T-cell (primary cell): Measurements from ENCODE around the gene PILRA. TPM values are rescaled to one million over a fixed set of nuclear protein-coding genes. Genes with fewer than 3 reads are reported as not detected.
"Not testable (repeated sequence)": the region's sequence is repeated elsewhere in the genome, so short reads cannot be mapped to it uniquely, and the experiment has no call there.

ENCODE experiments used
- ATAC-seq, 4 experiments: fragments of 200-7000 bp in 3 of 4; fragments of 150-1000 bp in 1 of 4; cut with Tn5 transposase; replicated peaks in 1 of 4; 1 replicate in 3 of 4; 2 replicates in 1 of 4; pipeline ENCODE4 v1.10.0; 2021; ENCODE audit warnings: moderate library complexity in 3 of 4, mild to moderate bottlenecking in 2 of 4, moderate number of reproducible peaks in 1 of 4
- CTCF ChIA-PET, 2 donors: fragments of 300-600 bp; sonication (Branson Sonifier 250); formaldehyde crosslinking; loops; one replicate each; lab custom pipeline; 2022; ENCODE audit warnings: antibody characterized with exemption in 2 of 2; lab: Charles Lee
- POLR2A ChIA-PET, 2 donors: fragments of 300-600 bp; sonication (Branson Sonifier 250); formaldehyde crosslinking; loops; one replicate each; lab custom pipeline; 2022; ENCODE audit warnings: antibody characterized with exemption in 2 of 2; lab: Charles Lee
- DNase-seq, 35 experiments: peaks; one replicate each; pipeline versions ENCODE4 v3.0.0 to v3.0.0-alpha.2; 2013 to 2023
- H3K27ac ChIP-seq: one replicate; pipeline ENCODE4 v1.5.1; 2013; ENCODE audit warnings: low read length
- H3K27me3 ChIP-seq, 2 experiments: replicated peaks in 1 of 2; 1 replicate in 1 of 2; 2 replicates in 1 of 2; pipeline versions ENCODE4 v1.6.1 to v1.7.0; 2013; ENCODE audit warnings: low read length in 1 of 2, mixed read lengths in 1 of 2; ENCODE audit not compliant: control insufficient read depth in 2 of 2, insufficient read depth in 2 of 2; ENCODE audit errors: extremely low read depth in 1 of 2
- H3K36me3 ChIP-seq, 2 donors: 1 replicate in 1 of 2; 2 replicates in 1 of 2; pipeline versions ENCODE4 v1.6.1 to v1.7.0; 2013; ENCODE audit warnings: low read length in 1 of 2; ENCODE audit not compliant: control insufficient read depth in 2 of 2, insufficient read depth in 1 of 2; ENCODE audit errors: extremely low read depth in 1 of 2
- H3K4me1 ChIP-seq, 2 experiments: 1 replicate in 1 of 2; 2 replicates in 1 of 2; pipeline versions ENCODE4 v1.6.1 to v1.7.0; 2013; ENCODE audit warnings: low read length in 2 of 2, mixed read lengths in 1 of 2; ENCODE audit not compliant: insufficient read depth in 2 of 2, control insufficient read depth in 1 of 2; ENCODE audit errors: extremely low read depth in 1 of 2
- H3K4me3 ChIP-seq, 2 donors: 1 replicate in 1 of 2; 2 replicates in 1 of 2; pipeline versions ENCODE4 v1.5.1 to v1.7.0; 2013; ENCODE audit warnings: mild to moderate bottlenecking in 2 of 2, low read length in 1 of 2, moderate library complexity in 1 of 2; ENCODE audit not compliant: control insufficient read depth in 1 of 2; ENCODE audit errors: extremely low read depth in 1 of 2
- H3K9me3 ChIP-seq: 2 replicates; pipeline ENCODE4 v1.7.0; 2013
- H3K27ac Mint-ChIP-seq, 2 donors: one replicate each; pipeline ENCODE4 v1.8.0; 2020 to 2021; ENCODE audit warnings: mild to moderate bottlenecking in 2 of 2, mixed read lengths in 2 of 2
- H3K27me3 Mint-ChIP-seq, 2 donors: one replicate each; pipeline ENCODE4 v1.8.0; 2021 to 2022; ENCODE audit warnings: mixed read lengths in 2 of 2
- H3K36me3 Mint-ChIP-seq: one replicate; pipeline ENCODE4 v1.8.0; 2021; ENCODE audit warnings: mixed read lengths
- H3K4me1 Mint-ChIP-seq, 3 donors: one replicate each; pipeline ENCODE4 v1.8.0; 2020 to 2022; ENCODE audit warnings: mixed read lengths in 3 of 3, mild to moderate bottlenecking in 1 of 3
- H3K4me3 Mint-ChIP-seq, 3 donors: one replicate each; pipeline ENCODE4 v1.8.0; 2020 to 2022; ENCODE audit warnings: mild to moderate bottlenecking in 3 of 3, mixed read lengths in 3 of 3, moderate library complexity in 3 of 3
- H3K9me3 Mint-ChIP-seq, 3 donors: one replicate each; pipeline ENCODE4 v1.8.0; 2020 to 2022; ENCODE audit warnings: mixed read lengths in 3 of 3
- WGBS: methylation state at CpG from one replicate; pipeline ENCODE4 v1.1.5; 2013; ENCODE audit warnings: missing lambda C conversion rate; ENCODE audit not compliant: insufficient coverage; 5-methylcytosine and 5-hydroxymethylcytosine counted together
- total RNA-seq, 35 experiments: library from RNA in 6 of 35; stranded (reverse) in 6 of 35; fragments of 120-200 nt in 1 of 35; gene quantifications; one replicate each; pipeline versions ENCODE4 v1.2.1 to v1.2.4 and lab custom pipeline; 2013 to 2026

Gene PILRA
- total RNA-seq, 5 donors from 2014 or later (not counting 1 experiment from before 2014, with no cell fraction given) = 3.7 to 19.3 (median 7.1) TPM

DNA sequence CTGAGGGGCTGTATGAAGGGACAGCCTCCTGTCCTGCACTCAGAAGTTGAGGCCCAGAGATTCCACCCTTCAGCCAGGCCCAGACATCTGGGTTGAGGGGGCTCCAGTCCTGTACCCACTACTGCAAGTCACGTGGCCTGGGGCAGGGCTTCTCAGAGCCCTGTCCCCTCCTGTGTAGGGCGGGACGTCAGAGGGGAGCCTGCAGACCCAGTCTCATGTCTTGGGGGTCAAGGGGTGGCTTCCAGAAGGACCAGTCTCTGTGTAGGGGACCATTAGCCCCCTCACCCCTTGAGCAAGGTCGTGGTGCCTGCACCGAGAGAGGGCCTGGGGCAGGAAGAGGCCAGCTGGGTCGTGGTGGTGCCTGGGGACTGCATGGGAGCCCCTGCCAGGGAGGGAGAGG is 593 bp upstream of the PILRA start:
- Mint-ChIP-seq H3K27ac (peak overlapping the region in 1 of 2 donors; percentile 61), H3K9me3 (no peaks in the 10 kb centered on the region), H3K4me3 (no peak overlapping the region)

DNA sequence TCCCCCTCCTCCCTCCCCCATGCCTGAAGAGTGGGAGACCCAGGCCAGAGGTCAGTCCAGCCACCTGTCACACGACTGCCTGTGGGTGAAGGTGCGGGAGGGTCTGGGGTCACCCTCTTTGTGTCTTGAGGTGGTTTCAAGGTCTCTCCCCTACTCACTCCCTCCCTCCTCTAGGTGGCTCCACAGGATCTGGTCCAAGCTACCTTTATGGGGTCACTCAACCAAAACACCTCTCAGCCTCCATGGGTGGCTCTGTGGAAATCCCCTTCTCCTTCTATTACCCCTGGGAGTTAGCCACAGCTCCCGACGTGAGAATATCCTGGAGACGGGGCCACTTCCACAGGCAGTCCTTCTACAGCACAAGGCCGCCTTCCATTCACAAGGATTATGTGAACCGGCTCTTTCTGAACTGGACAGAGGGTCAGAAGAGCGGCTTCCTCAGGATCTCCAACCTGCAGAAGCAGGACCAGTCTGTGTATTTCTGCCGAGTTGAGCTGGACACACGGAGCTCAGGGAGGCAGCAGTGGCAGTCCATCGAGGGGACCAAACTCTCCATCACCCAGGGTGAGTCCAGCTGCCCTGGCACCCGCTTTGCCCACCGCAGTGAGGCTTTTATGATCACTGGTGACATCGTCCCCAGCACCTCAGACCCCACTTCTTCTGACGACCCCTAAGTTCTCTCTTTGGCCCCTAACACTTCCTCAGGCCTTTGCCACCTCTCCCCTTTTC is 747 bp downstream of the PILRA start:
- H3K36me3 ChIP-seq, CTCF ChIA-PET, ATAC-seq, H3K9me3 Mint-ChIP-seq, H3K27me3 Mint-ChIP-seq, H3K9me3 ChIP-seq, POLR2A ChIA-PET, H3K27ac Mint-ChIP-seq, H3K27ac ChIP-seq, H3K4me3 ChIP-seq, H3K4me3 Mint-ChIP-seq, H3K27me3 ChIP-seq, DNase-seq, H3K36me3 Mint-ChIP-seq: not testable (repeated sequence)
- WGBS = 85% methylated on average over 11 of the region's 15 CpGs
- H3K4me1 Mint-ChIP-seq = peaks cover 9 to 16% (median 12%) of the 10 kb centered on the region in 3 donors
- peaks cover 0 to 26% of the 10 kb centered on the region in 2 experiments for H3K4me1 ChIP-seq

More for the DNA sequence above, 593 bp upstream of the PILRA start:
- no peaks in the 10 kb centered on the region for H3K27me3 ChIP-seq
- H3K9me3 ChIP-seq = no peaks in the 10 kb centered on the region
- H3K27ac ChIP-seq = peak overlapping the region; percentile 34
- Mint-ChIP-seq H3K36me3 (peaks cover under 1% of the 10 kb centered on the region), H3K27me3 (no peaks in the 10 kb centered on the region), H3K4me1 (peaks cover 10 to 24% (median 15%) of the 10 kb centered on the region in 3 donors)
- ATAC-seq (peak in 1 of 4 experiments; percentile 27), DNase-seq (no peak)
- WGBS = 70% methylated on average over 6 of the region's 6 CpGs
- ChIA-PET POLR2A (no interaction called here), CTCF (no interaction called here)
- peaks cover 3 to 8% of the 10 kb centered on the region in 2 donors for H3K36me3 ChIP-seq
- peaks cover 0 to 30% of the 10 kb centered on the region in 2 experiments for H3K4me1 ChIP-seq
- no peak overlapping the region for H3K4me3 ChIP-seq

DNA sequence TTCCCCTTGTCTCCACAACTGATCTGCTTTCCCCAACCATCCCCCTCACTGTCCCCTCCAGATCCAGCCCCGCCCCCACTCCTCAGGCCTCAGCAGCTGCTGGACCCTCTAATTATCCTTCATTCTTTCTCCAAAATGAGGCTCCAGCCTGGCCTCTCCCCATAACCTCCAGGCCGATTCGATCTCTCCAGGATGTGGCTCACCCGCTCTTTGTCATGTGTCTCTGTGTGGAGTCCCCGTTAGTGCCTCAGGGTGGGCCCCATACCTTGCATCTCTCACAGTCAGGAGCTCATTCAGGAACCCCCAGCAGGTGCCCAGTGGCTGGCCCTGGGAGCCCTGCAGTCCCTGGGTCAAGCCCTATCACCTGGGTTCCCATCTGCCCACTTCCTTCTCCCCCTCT is 1.3 kb downstream of the PILRA start:
- Mint-ChIP-seq H3K27me3 (no peaks in the 10 kb centered on the region), H3K4me3 (no peak overlapping the region), H3K4me1 (peaks cover 9 to 15% (median 12%) of the 10 kb centered on the region in 3 donors), H3K9me3 (no peaks in the 10 kb centered on the region), H3K27ac (no peak overlapping the region), H3K36me3 (no peaks in the 10 kb centered on the region)
- Histone ChIP-seq H3K4me1 (peaks cover 0 to 24% of the 10 kb centered on the region in 2 experiments), H3K27ac (no peak overlapping the region), H3K4me3 (no peak overlapping the region), H3K27me3 (no peaks in the 10 kb centered on the region), H3K9me3 (no peaks in the 10 kb centered on the region), H3K36me3 (no peaks in the 10 kb centered on the region)
- POLR2A ChIA-PET = interaction anchor here in 1 of 2 donors (0.6 kb wide), 1 partner anchor 47 kb away, joined by 3 read pairs; no protein-coding TSS in a partner anchor
- DNase-seq = no peak
- no peak for ATAC-seq
- 49% methylated on average over 5 of the region's 5 CpGs for WGBS
- CTCF ChIA-PET = no interaction called here

DNA sequence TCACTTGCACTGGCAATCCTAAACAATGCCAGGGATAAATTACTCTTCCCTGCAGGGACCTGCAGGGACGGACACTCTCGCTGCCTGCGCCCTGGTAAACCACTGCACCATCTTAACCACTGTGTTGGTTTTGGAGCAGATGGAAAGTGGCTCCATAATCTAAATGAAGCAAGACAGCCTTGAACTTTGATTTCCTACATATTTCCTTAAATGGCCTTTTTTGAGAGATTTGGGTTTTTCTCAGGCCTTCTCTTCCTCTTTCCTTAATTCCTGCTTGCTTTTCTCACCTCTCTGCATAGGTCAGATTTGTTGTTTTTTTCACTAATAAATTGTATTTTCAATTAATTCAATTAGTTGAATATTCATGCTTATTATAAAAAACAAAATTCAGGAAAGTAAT is 2.8 kb downstream of the PILRA start:
- CTCF ChIA-PET = no interaction called here
- Histone ChIP-seq H3K27me3 (no peaks in the 10 kb centered on the region), H3K9me3 (no peaks in the 10 kb centered on the region), H3K27ac (no peak overlapping the region), H3K36me3 (no peaks in the 10 kb centered on the region), H3K4me1 (peaks cover 0 to 21% of the 10 kb centered on the region in 2 experiments), H3K4me3 (no peak overlapping the region)
- H3K4me1 Mint-ChIP-seq = peaks cover 8 to 15% (median 12%) of the 10 kb centered on the region in 3 donors
- no peak overlapping the region for H3K27ac Mint-ChIP-seq
- DNase-seq = no peak
- no peak for ATAC-seq
- no CpG with 5 or more reads among the region's 3 CpGs for WGBS
- POLR2A ChIA-PET = no interaction called here
- H3K36me3 Mint-ChIP-seq = no peaks in the 10 kb centered on the region
- H3K27me3 Mint-ChIP-seq = no peaks in the 10 kb centered on the region
- H3K4me3 Mint-ChIP-seq = no peak overlapping the region
- H3K9me3 Mint-ChIP-seq = no peaks in the 10 kb centered on the region

DNA sequence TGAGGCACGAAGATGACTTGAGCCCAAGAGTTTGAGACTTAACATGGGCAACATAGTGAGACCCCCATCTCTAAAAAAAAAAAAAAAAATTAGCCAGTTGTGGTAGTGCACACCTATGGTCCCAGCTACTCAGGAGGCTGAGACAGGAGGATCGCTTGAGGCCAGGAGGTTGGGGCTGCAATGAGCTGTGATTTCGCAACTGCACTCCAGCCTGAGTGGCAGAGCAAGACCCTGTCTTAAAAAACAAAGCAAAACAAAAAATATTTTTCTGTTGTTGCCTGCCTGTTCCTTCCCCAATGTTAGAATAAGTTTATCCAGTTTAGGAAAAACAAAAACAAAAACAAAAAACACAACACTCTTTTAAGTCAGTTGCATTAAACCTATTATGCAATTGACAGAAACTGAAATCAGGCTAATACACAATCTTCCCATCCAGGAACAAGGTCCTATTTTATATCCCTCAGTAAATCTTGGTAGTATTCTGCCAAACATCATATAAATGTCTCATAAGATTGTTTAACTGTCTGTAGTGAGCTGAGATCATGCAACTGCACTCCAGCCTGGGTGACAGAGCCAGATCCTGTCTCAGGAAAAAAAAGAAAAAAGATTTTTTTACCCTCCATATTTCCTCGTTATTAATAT is 4.9 kb downstream of the PILRA start:
- H3K4me1 ChIP-seq = peaks cover 0 to 6% of the 10 kb centered on the region in 2 experiments
- Mint-ChIP-seq H3K36me3 (no peaks in the 10 kb centered on the region), H3K27me3 (peaks cover 0 to 2% of the 10 kb centered on the region in 2 donors), H3K4me1 (peaks cover 6 to 12% (median 8%) of the 10 kb centered on the region in 3 donors), H3K4me3 (no peak overlapping the region), H3K27ac (no peak overlapping the region), H3K9me3 (no peaks in the 10 kb centered on the region)
- 100% methylated on average over 1 of the region's 4 CpGs for WGBS
- ATAC-seq (no peak), DNase-seq (no peak)
- no peaks in the 10 kb centered on the region for H3K27me3 ChIP-seq
- H3K27ac ChIP-seq = no peak overlapping the region
- ChIA-PET POLR2A (no interaction called here), CTCF (no interaction called here)
- H3K4me3 ChIP-seq = no peak overlapping the region
- H3K9me3 ChIP-seq = no peaks in the 10 kb centered on the region
- H3K36me3 ChIP-seq = no peaks in the 10 kb centered on the region

DNA sequence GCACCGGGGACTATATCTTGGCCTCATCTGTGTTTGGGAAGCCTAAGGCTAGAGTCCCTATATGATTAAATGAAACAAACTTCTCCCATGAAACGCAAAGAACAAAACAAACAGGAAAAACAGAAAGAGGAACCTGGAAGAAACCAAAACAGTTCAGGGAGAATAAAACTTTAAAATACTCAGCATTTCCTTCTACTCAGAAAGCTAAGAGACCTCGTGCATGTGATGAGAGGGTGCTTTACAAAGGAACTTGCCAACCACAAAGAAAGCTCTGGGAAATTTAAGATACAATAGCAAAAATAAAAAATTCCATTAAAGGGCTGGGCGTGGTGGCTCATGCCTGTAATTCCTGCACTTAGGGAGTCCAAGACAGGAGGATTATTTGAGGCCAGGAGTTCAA is 6.9 kb downstream of the PILRA start:
- H3K27me3 ChIP-seq = peaks cover 0 to 2% of the 10 kb centered on the region in 2 experiments
- no peak overlapping the region for H3K4me3 ChIP-seq
- no peak for ATAC-seq
- no peaks in the 10 kb centered on the region for H3K4me1 ChIP-seq
- no peak overlapping the region for H3K4me3 Mint-ChIP-seq
- no peaks in the 10 kb centered on the region for H3K9me3 ChIP-seq
- no peaks in the 10 kb centered on the region for H3K36me3 Mint-ChIP-seq
- H3K27ac ChIP-seq = no peak overlapping the region
- ChIA-PET CTCF (no interaction called here), POLR2A (no interaction called here)
- H3K4me1 Mint-ChIP-seq = peaks cover under 1 to 5% (median 4%) of the 10 kb centered on the region in 3 donors
- no peaks in the 10 kb centered on the region for H3K9me3 Mint-ChIP-seq
- no CpG with 5 or more reads among the region's 4 CpGs for WGBS
- no peak overlapping the region for H3K27ac Mint-ChIP-seq
- no peaks in the 10 kb centered on the region for H3K36me3 ChIP-seq
- peaks cover 0 to 5% of the 10 kb centered on the region in 2 donors for H3K27me3 Mint-ChIP-seq
- DNase-seq = no peak
